Thoracic aorta (tissue), 2 donors: ENCODE measurements around the gene NPPB. TPM values are rescaled to one million over a fixed set of nuclear protein-coding genes. Genes with fewer than 3 reads are reported as not detected.

Source experiments
- ATAC-seq: fragments of 150-250 bp; one replicate; pipeline ENCODE4 v1.8.0; 2017; ENCODE audit warnings: low read depth; ENCODE audit not compliant: insufficient number of reproducible peaks, low FRiP score
- DNase-seq: peaks from one replicate; pipeline ENCODE4 v3.0.0-alpha.2; 2020; ENCODE audit warnings: low spot score
- H3K27ac ChIP-seq, 2 donors: fragments of 200-600 bp; sonication (generic); 1 replicate in 1 of 2; 2 replicates in 1 of 2; pipeline ENCODE4 v1.5.1; 2016; ENCODE audit warnings: mild to moderate bottlenecking in 2 of 2, moderate library complexity in 2 of 2
- H3K27me3 ChIP-seq: fragments of 200-600 bp; sonication (generic); replicated peaks from 2 replicates; pipeline ENCODE4 v1.6.0; 2016; ENCODE audit warnings: mild to moderate bottlenecking; ENCODE audit not compliant: insufficient read depth
- H3K36me3 ChIP-seq: fragments of 200-600 bp; sonication (generic); one replicate; pipeline ENCODE4 v1.5.1; 2016
- H3K4me1 ChIP-seq, 2 donors: fragments of 200-600 bp; sonication (generic); 1 replicate in 1 of 2; 2 replicates in 1 of 2; pipeline versions ENCODE4 v1.5.1 to v1.6.0; 2016; ENCODE audit warnings: low read depth in 2 of 2, mild to moderate bottlenecking in 1 of 2; ENCODE audit not compliant: control insufficient read depth in 1 of 2
- H3K4me3 ChIP-seq: fragments of 200-600 bp; sonication (generic); 2 replicates; pipeline ENCODE4 v1.5.1; 2016; ENCODE audit warnings: mild to moderate bottlenecking
- H3K9me3 ChIP-seq: fragments of 200-600 bp; sonication (generic); 2 replicates; pipeline ENCODE4 v1.5.1; 2016
- total RNA-seq, 2 donors: library from RNA; depleted of rRNA; stranded (reverse); fragments of >200 nt; gene quantifications; one replicate each; pipeline versions ENCODE4 v1.1.0 to v1.2.3, GENCODE V29; 2016
- TF ChIP-seq, protein P1 (sequence below): fragments of 200-600 bp; sonication (generic); IDR thresholded peaks from one replicate; pipeline ENCODE4 v1.5.1; 2019; ENCODE audit warnings: antibody characterized with exemption

Gene NPPB
- total RNA-seq, 2 donors from 2014 or later: not detected

DNA sequence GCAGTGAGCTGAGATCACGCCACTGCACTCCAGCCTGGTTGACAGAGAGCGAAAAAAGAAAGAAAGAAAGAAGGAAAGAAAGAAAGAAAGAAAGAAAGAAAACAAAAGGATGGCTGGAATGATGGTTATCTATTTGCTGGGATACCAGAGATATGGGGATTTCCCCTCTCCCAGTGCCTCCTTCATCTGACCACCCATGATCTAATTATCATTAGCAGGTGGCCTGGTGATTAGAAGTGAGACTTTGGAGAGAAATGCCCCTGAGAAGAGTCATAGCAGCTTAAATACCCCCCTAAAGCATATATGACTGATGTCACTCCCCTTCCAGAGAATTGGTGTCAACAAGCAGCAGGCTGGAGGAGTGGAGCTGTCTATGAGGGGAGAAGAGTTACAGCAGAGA lies 1.3 kb upstream of the NPPB start:
- ATAC-seq: no peak
- Histone ChIP-seq H3K4me1 (peaks cover 0 to 3% of the 10 kb centered on the region in 2 donors), H3K4me3 (no peak overlapping the region), H3K27ac (no peak overlapping the region), H3K27me3 (no peaks in the 10 kb centered on the region), H3K9me3 (no peaks in the 10 kb centered on the region), H3K36me3 (no peaks in the 10 kb centered on the region)
- DNase-seq: no peak
- TF ChIP-seq, protein P1, sequence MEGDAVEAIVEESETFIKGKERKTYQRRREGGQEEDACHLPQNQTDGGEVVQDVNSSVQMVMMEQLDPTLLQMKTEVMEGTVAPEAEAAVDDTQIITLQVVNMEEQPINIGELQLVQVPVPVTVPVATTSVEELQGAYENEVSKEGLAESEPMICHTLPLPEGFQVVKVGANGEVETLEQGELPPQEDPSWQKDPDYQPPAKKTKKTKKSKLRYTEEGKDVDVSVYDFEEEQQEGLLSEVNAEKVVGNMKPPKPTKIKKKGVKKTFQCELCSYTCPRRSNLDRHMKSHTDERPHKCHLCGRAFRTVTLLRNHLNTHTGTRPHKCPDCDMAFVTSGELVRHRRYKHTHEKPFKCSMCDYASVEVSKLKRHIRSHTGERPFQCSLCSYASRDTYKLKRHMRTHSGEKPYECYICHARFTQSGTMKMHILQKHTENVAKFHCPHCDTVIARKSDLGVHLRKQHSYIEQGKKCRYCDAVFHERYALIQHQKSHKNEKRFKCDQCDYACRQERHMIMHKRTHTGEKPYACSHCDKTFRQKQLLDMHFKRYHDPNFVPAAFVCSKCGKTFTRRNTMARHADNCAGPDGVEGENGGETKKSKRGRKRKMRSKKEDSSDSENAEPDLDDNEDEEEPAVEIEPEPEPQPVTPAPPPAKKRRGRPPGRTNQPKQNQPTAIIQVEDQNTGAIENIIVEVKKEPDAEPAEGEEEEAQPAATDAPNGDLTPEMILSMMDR: no peak

- ATAC-seq (no peak), DNase-seq (no peak)
- Histone ChIP-seq H3K36me3 (no peaks in the 10 kb centered on the region), H3K27me3 (no peaks in the 10 kb centered on the region), H3K27ac (no peak overlapping the region), H3K4me1 (peaks cover 0 to 3% of the 10 kb centered on the region in 2 donors), H3K4me3 (no peak overlapping the region), H3K9me3 (no peaks in the 10 kb centered on the region)
- TF ChIP-seq, protein P1: peak; percentile 29
Observed at GRCh38 chr1:11858968-11859871, 475 bp upstream of the NPPB start.

GRCh38 chr1:11858158-11858557 lies 587 bp downstream of the NPPB start:
- TF ChIP-seq, protein P1: no peak
- Histone ChIP-seq H3K4me3 (no peak overlapping the region), H3K27ac (no peak overlapping the region), H3K27me3 (no peaks in the 10 kb centered on the region), H3K4me1 (peaks cover 0 to 3% of the 10 kb centered on the region in 2 donors), H3K36me3 (no peaks in the 10 kb centered on the region), H3K9me3 (no peaks in the 10 kb centered on the region)
- DNase-seq: no peak
- ATAC-seq: no peak

DNA sequence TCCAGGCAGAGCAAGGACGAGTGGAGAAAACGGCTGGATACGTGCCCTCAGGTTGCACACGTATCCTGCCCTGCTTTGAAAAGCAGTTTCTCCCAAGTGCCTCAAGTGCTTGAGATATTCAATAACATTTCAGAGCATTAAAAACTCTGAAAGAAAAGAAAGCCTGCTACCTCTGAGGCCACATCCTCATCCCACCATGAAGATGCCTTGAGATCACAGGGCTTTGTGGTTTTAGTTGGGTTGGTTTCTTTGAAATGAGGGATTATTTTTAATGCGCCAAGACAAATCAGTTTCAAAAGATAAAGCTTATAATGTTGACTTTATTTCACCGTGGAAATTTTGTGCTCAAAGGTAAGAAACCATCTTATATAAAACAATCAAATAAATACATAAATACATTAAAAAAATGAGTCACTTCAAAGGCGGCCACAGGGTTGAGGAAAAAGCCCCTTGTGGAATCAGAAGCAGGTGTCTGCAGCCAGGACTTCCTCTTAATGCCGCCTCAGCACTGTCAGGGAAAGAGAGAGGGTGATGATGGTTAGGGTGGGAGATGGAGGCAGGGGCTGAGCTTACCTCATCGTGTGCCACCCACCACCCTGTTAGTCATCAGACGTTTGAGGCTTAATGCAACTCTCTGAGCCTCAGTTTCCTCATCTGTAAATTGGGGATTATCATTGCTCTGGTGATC lies 1.4 kb downstream of the NPPB start:
- Histone ChIP-seq H3K36me3 (no peaks in the 10 kb centered on the region), H3K4me3 (no peak overlapping the region), H3K27me3 (no peaks in the 10 kb centered on the region), H3K27ac (no peak overlapping the region), H3K9me3 (no peaks in the 10 kb centered on the region), H3K4me1 (peaks cover 0 to 3% of the 10 kb centered on the region in 2 donors)
- no peak for ATAC-seq
- DNase-seq: no peak
- TF ChIP-seq, protein P1: no peak

- H3K27me3 ChIP-seq: no peaks in the 10 kb centered on the region
- DNase-seq (no peak), ATAC-seq (no peak)
- H3K36me3 ChIP-seq: no peaks in the 10 kb centered on the region
- H3K4me3 ChIP-seq: no peak overlapping the region
- H3K4me1 ChIP-seq: peaks cover 0 to 3% of the 10 kb centered on the region in 2 donors
- H3K9me3 ChIP-seq: no peaks in the 10 kb centered on the region
- H3K27ac ChIP-seq: no peak overlapping the region
- TF ChIP-seq, protein P1: no peak
Observed at GRCh38 chr1:11856698-11857097, 2.0 kb downstream of the NPPB start.
